Erythroblast (primary cell): Measurements from ENCODE around the gene TEKTIP1.

ENCODE experiments used
- DNase-seq, 2 experiments: peaks; one replicate each; lab custom pipeline; 2025; lab: John Stamatoyannopoulos, UW
- GATA1 ChIP-seq: IDR thresholded peaks from 2 replicates; pipeline ENCODE4 v1.6.1; 2011; ENCODE audit warnings: low read depth, mild to moderate bottlenecking, control low read depth, low read length, moderate library complexity
- POLR2A ChIP-seq: IDR thresholded peaks from 2 replicates; pipeline ENCODE4 v1.6.1; 2011; ENCODE audit warnings: mild to moderate bottlenecking, low read length

Gene TEKTIP1

GRCh38 chr19:3545669-3546034 lies 6.7 kb downstream of the TEKTIP1 start:
- DNase-seq: no peak
- TF ChIP-seq GATA1: no peak
- TF ChIP-seq POLR2A: no peak

GRCh38 chr19:3546119-3546518 lies 7.1 kb downstream of the TEKTIP1 start:
- TF ChIP-seq GATA1 (no peak), POLR2A (no peak)
- DNase-seq: no peak

GRCh38 chr19:3547301-3547731 lies 8.3 kb downstream of the TEKTIP1 start:
- TF ChIP-seq GATA1 (no peak), POLR2A (no peak)
- DNase-seq: peak; percentile 37 to 54

GRCh38 chr19:3547767-3548282 lies 8.9 kb downstream of the TEKTIP1 start:
- no peak for DNase-seq
- TF ChIP-seq GATA1: no peak
- TF ChIP-seq POLR2A: no peak

- TF ChIP-seq GATA1 (no peak), POLR2A (no peak)
- DNase-seq: no peak
These were observed 9.6 kb downstream of the TEKTIP1 start for GRCh38 chr19:3548606-3549005.

GRCh38 chr19:3549816-3550215 lies 10.8 kb downstream of the TEKTIP1 start:
- TF ChIP-seq POLR2A (no peak), GATA1 (no peak)

GRCh38 chr19:3550947-3551791 lies 12.2 kb downstream of the TEKTIP1 start:
- TF ChIP-seq POLR2A: no peak
- TF ChIP-seq GATA1: no peak
- no peak for DNase-seq

More at GRCh38 chr19:3549816-3550215, 10.8 kb downstream of the TEKTIP1 start:
- DNase-seq: no peak

GRCh38 chr19:3551792-3552095 lies 12.8 kb downstream of the TEKTIP1 start:
- TF ChIP-seq POLR2A (no peak), GATA1 (no peak)
- no peak for DNase-seq

GRCh38 chr19:3554254-3555083 lies 15.5 kb downstream of the TEKTIP1 start:
- DNase-seq: no peak
- TF ChIP-seq GATA1: no peak
- TF ChIP-seq POLR2A: no peak

GRCh38 chr19:3555653-3556422 lies 16.9 kb downstream of the TEKTIP1 start:
- TF ChIP-seq GATA1 (no peak), POLR2A (no peak)
- no peak for DNase-seq

GRCh38 chr19:3556423-3556977 lies 17.5 kb downstream of the TEKTIP1 start:
- TF ChIP-seq POLR2A: no peak
- no peak for DNase-seq

GRCh38 chr19:3556978-3557460 lies 18.0 kb downstream of the TEKTIP1 start:
- peak in 1 of 2 experiments; percentile 64 for DNase-seq
- TF ChIP-seq POLR2A (no peak), GATA1 (no peak)
